Breast epithelium (tissue), 4 donors: ENCODE results near the gene OR8B12. TPM values are rescaled to one million over a fixed set of nuclear protein-coding genes. Genes with fewer than 3 reads are reported as not detected.

Source experiments
- DNase-seq, 2 donors: peaks; one replicate each; pipeline ENCODE4 v3.0.0-alpha.2; 2019; ENCODE audit warnings: low spot score in 2 of 2
- H3K27ac ChIP-seq, 2 donors: fragments of 200-600 bp; sonication (generic) in 1 of 2; one replicate each; pipeline ENCODE4 v1.5.1; 2016 to 2019; ENCODE audit warnings: mild to moderate bottlenecking in 1 of 2
- H3K27me3 ChIP-seq, 2 donors: fragments of 200-600 bp; sonication (generic) in 1 of 2; one replicate each; pipeline versions ENCODE4 v1.5.1 to v1.6.0; 2017 to 2019; ENCODE audit warnings: control low read depth in 1 of 2, mild to moderate bottlenecking in 1 of 2
- H3K36me3 ChIP-seq: fragments of 200-600 bp; one replicate; pipeline ENCODE4 v1.5.1; 2019
- H3K4me1 ChIP-seq, 2 donors: fragments of 200-600 bp; sonication (generic); one replicate each; pipeline ENCODE4 v1.5.1; 2016 to 2019; ENCODE audit warnings: control low read depth in 1 of 2
- H3K4me3 ChIP-seq, 3 donors: fragments of 200-600 bp; sonication (generic); 1 replicate in 2 of 3; 2 replicates in 1 of 3; pipeline ENCODE4 v1.5.1; 2016 to 2019; ENCODE audit warnings: mild to moderate bottlenecking in 3 of 3, moderate library complexity in 2 of 3
- H3K9me3 ChIP-seq, 2 donors: fragments of 200-600 bp; sonication (generic) in 1 of 2; one replicate each; pipeline ENCODE4 v1.5.1; 2016 to 2019; ENCODE audit warnings: control low read depth in 1 of 2
- CTCF ChIP-seq, 3 donors: fragments of 450-650 bp; IDR thresholded peaks; one replicate each; pipeline ENCODE4 v1.5.1; 2016 to 2017; ENCODE audit warnings: antibody characterized with exemption in 3 of 3, mild to moderate bottlenecking in 3 of 3, moderate library complexity in 3 of 3
- POLR2A ChIP-seq: fragments of 450-650 bp; IDR thresholded peaks from one replicate; pipeline ENCODE4 v1.6.1; 2016; ENCODE audit warnings: antibody characterized with exemption, mild to moderate bottlenecking, moderate library complexity
- POLR2AphosphoS5 ChIP-seq, 3 donors: sonication (generic); formaldehyde crosslinking; IDR thresholded peaks; one replicate each; pipeline ENCODE4 v1.6.1; 2017; ENCODE audit warnings: antibody characterized with exemption in 3 of 3
- intact Hi-C: fragments of 100-400 bp; cut with DNase I; formaldehyde crosslinking; loops from one replicate; pipeline ENCODE4 v1.15.1; 2023; ENCODE audit warnings: low total_unique reads
- total RNA-seq, 3 donors: library from RNA; depleted of rRNA; stranded (reverse); fragments of >200 nt; gene quantifications; one replicate each; pipeline ENCODE4 v1.1.0, GENCODE V29; 2016

OR8B12 gene
- total RNA-seq, 3 donors from 2014 or later = not detected

GRCh38 chr11:124534051-124534450, 9.4 kb downstream of the OR8B12 start:
- no peak overlapping the region for H3K4me3 ChIP-seq
- H3K27me3 ChIP-seq = no peaks in the 10 kb centered on the region
- H3K9me3 ChIP-seq = no peaks in the 10 kb centered on the region
- TF ChIP-seq POLR2A = no peak
- H3K4me1 ChIP-seq = peaks cover 0 to 12% of the 10 kb centered on the region in 2 donors
- no peak overlapping the region for H3K27ac ChIP-seq
- no peaks in the 10 kb centered on the region for H3K36me3 ChIP-seq
- DNase-seq = no peak
- intact Hi-C loops = no loop called here

GRCh38 chr11:124533626-124534025, 9.8 kb downstream of the OR8B12 start:
- no peak for DNase-seq
- no peaks in the 10 kb centered on the region for H3K27me3 ChIP-seq

GRCh38 chr11:124520550-124520854, 23.0 kb downstream of the OR8B12 start:
- Histone ChIP-seq H3K36me3 (no peaks in the 10 kb centered on the region), H3K4me3 (no peak overlapping the region), H3K27ac (no peak overlapping the region), H3K27me3 (no peaks in the 10 kb centered on the region), H3K4me1 (no peaks in the 10 kb centered on the region), H3K9me3 (no peaks in the 10 kb centered on the region)
- intact Hi-C loops = no loop called here
- DNase-seq = no peak
- TF ChIP-seq POLR2A = no peak
- TF ChIP-seq POLR2AphosphoS5 (IDR thresholded peaks at IDR 0.05) = no peak
- no peak for TF ChIP-seq CTCF (IDR thresholded peaks at IDR 0.05)

More at GRCh38 chr11:124533626-124534025, 9.8 kb downstream of the OR8B12 start:
- Histone ChIP-seq H3K36me3 (no peaks in the 10 kb centered on the region), H3K4me3 (no peak overlapping the region), H3K27ac (no peak overlapping the region), H3K9me3 (no peaks in the 10 kb centered on the region), H3K4me1 (peaks cover 0 to 12% of the 10 kb centered on the region in 2 donors)
- intact Hi-C loops = no loop called here
- no peak for TF ChIP-seq POLR2A
- TF ChIP-seq CTCF (IDR thresholded peaks at IDR 0.05) = no peak
- TF ChIP-seq POLR2AphosphoS5 (IDR thresholded peaks at IDR 0.05) = no peak

GRCh38 chr11:124519850-124520549, 23.5 kb downstream of the OR8B12 start:
- H3K36me3 ChIP-seq = no peaks in the 10 kb centered on the region
- H3K4me3 ChIP-seq = no peak overlapping the region
- no peaks in the 10 kb centered on the region for H3K4me1 ChIP-seq
- intact Hi-C loops = no loop called here
- no peaks in the 10 kb centered on the region for H3K9me3 ChIP-seq
- TF ChIP-seq POLR2A (no peak), POLR2AphosphoS5 (IDR thresholded peaks at IDR 0.05) (no peak), CTCF (IDR thresholded peaks at IDR 0.05) (no peak)
- H3K27me3 ChIP-seq = no peaks in the 10 kb centered on the region
- DNase-seq = no peak
- no peak overlapping the region for H3K27ac ChIP-seq

- no peak overlapping the region for H3K4me3 ChIP-seq
- no peaks in the 10 kb centered on the region for H3K27me3 ChIP-seq
- no peak for DNase-seq
- no peaks in the 10 kb centered on the region for H3K4me1 ChIP-seq
- TF ChIP-seq CTCF (IDR thresholded peaks at IDR 0.05) = no peak
- TF ChIP-seq POLR2A = no peak
- TF ChIP-seq POLR2AphosphoS5 (IDR thresholded peaks at IDR 0.05) = no peak
- H3K9me3 ChIP-seq = no peaks in the 10 kb centered on the region
- intact Hi-C loops = no loop called here
- H3K36me3 ChIP-seq = no peaks in the 10 kb centered on the region
- H3K27ac ChIP-seq = no peak overlapping the region
Observed at GRCh38 chr11:124518989-124519451, 24.4 kb downstream of the OR8B12 start.
